K562 (cell line): ENCODE measurements around the gene CDK4. TPM values are rescaled to one million over a fixed set of nuclear protein-coding genes. Genes with fewer than 3 reads are reported as not detected.
A peak's percentile ranks its signal among the peaks of the same experiment; 100 is the strongest.

Experiments used
- CC2D1A ChIP-seq: fragments of 450-650 bp; IDR thresholded peaks from 2 replicates; pipeline ENCODE4 v1.6.1; 2017; ENCODE audit warnings: mild to moderate bottlenecking
- GATAD2B ChIP-seq: fragments of 450-650 bp; IDR thresholded peaks from 2 replicates; pipeline ENCODE4 v1.6.1; 2017; ENCODE audit warnings: mild to moderate bottlenecking, borderline replicate concordance
- JUN ChIP-seq, 2 experiments: sonication (generic) in 1 of 2; formaldehyde crosslinking in 1 of 2; IDR thresholded peaks; 2 replicates each; pipeline versions ENCODE4 v1.6.1 to v1.8.0; 2012 to 2022; ENCODE audit warnings: borderline replicate concordance in 2 of 2, mild to moderate bottlenecking in 2 of 2, improper control_type of control experiment in 1 of 2, low read depth in 1 of 2, low read length in 1 of 2, missing genetic modification reagents in 1 of 2
- KLF6 ChIP-seq: fragments of 250-450 bp; sonication (Bioruptor Pico); IDR thresholded peaks from 2 replicates; pipeline ENCODE4 v1.4.0; 2020; ENCODE audit warnings: mild to moderate bottlenecking, moderate library complexity, borderline replicate concordance
- MAFG ChIP-seq: fragments of 450-650 bp; conservative IDR thresholded peaks from 2 replicates; pipeline ENCODE4 v1.6.1; 2016; ENCODE audit warnings: missing genetic modification characterization, missing compliant biosample characterization
- POLR2H ChIP-seq: IDR thresholded peaks from 2 replicates; pipeline ENCODE4 v1.6.1; 2016; ENCODE audit warnings: missing genetic modification characterization, low read depth, mild to moderate bottlenecking, control low read depth, missing compliant biosample characterization, moderate library complexity
- SETDB1 ChIP-seq: IDR thresholded peaks from one replicate; pipeline ENCODE4 v1.6.1; 2012; ENCODE audit warnings: low read length, control low read depth, inconsistent platforms
- SREBF1 ChIP-seq: fragments of 150-350 bp; IDR thresholded peaks from 2 replicates; pipeline ENCODE4 v1.6.1; 2014; ENCODE audit warnings: antibody characterized with exemption, low read depth, low read length, borderline replicate concordance
- SRSF1 ChIP-seq: fragments of 200-400 bp; formaldehyde crosslinking; IDR thresholded peaks from 2 replicates; pipeline ENCODE4 v1.6.1; 2017; ENCODE audit warnings: mild to moderate bottlenecking, low read depth, low read length, moderate library complexity
- SRSF9 ChIP-seq: fragments of 200-400 bp; formaldehyde crosslinking; IDR thresholded peaks from 2 replicates; pipeline ENCODE4 v1.6.1; 2017; ENCODE audit warnings: low read depth, low read length, borderline replicate concordance
- STAT5A ChIP-seq: IDR thresholded peaks from 2 replicates; pipeline ENCODE4 v1.6.1; 2012; ENCODE audit warnings: low read length, inconsistent platforms, borderline replicate concordance
- TEAD1 ChIP-seq, 2 experiments: fragments of 450-650 bp in 1 of 2; sonication (generic) in 1 of 2; formaldehyde crosslinking; IDR thresholded peaks; 2 replicates each; pipeline versions ENCODE4 v1.4.0 to v1.8.0; 2020 to 2022; ENCODE audit warnings: mild to moderate bottlenecking in 2 of 2, missing genetic modification reagents in 1 of 2
- ZFP1 ChIP-seq: fragments of 450-650 bp; formaldehyde crosslinking; IDR thresholded peaks from 2 replicates; pipeline ENCODE4 v1.4.0; 2020; ENCODE audit warnings: mild to moderate bottlenecking, mixed read lengths
- ZNF143 ChIP-seq: sonication (generic); formaldehyde crosslinking; IDR thresholded peaks from 2 replicates; pipeline ENCODE4 v1.9.0; 2022; ENCODE audit warnings: mild to moderate bottlenecking, missing genetic modification reagents
- ZNF699 ChIP-seq: fragments of 250-450 bp; sonication (Bioruptor Pico); IDR thresholded peaks from 2 replicates; pipeline ENCODE4 v1.8.0; 2021; ENCODE audit warnings: mild to moderate bottlenecking, moderate library complexity; ENCODE audit not compliant: insufficient replicate concordance
- polyA plus RNA-seq, 8 experiments: library from polyadenylated mRNA; depleted of rRNA in 4 of 8; stranded (reverse) in 5 of 8; unstranded in 3 of 8; fragments of >200 nt; fragmentation: Nextera tagmentation in 2 of 8; fragmentation: Illumina TruSeq in 1 of 8; extraction: Ambion mirVana in 2 of 8; extraction: Trizol in 1 of 8; gene quantifications; 2 replicates each; pipeline versions ENCODE4 v1.2.1 to v1.2.3, GENCODE V29; 2011 to 2014; ENCODE audit warnings: inconsistent platforms in 1 of 8, missing spikeins in 1 of 8
- total RNA-seq, 7 experiments: library from RNA; depleted of rRNA in 6 of 7; stranded (reverse); fragments of >200 nt in 6 of 7; fragmentation: Illumina TruSeq in 2 of 7; extraction: Trizol in 2 of 7; gene quantifications; 2 replicates each; pipeline versions ENCODE4 v1.2.1 to v1.2.3, GENCODE V29; 2011 to 2021; ENCODE audit warnings: low replicate concordance in 1 of 7
- TF ChIP-seq, protein P1 (sequence below): fragments of 250-450 bp; sonication (Bioruptor Pico); IDR thresholded peaks from 2 replicates; pipeline ENCODE4 v1.5.0; 2021
- TF ChIP-seq, protein P2 (sequence below): fragments of 450-650 bp; IDR thresholded peaks from 2 replicates; pipeline ENCODE4 v1.6.1; 2016; ENCODE audit warnings: antibody characterized with exemption
- TF ChIP-seq, protein P3 (sequence below), 2 experiments: fragments of 450-650 bp; IDR thresholded peaks; 2 replicates each; pipeline ENCODE4 v1.6.1; 2018; ENCODE audit warnings: mild to moderate bottlenecking in 2 of 2, low read depth in 1 of 2; ENCODE audit not compliant: partially characterized antibody in 2 of 2
- TF ChIP-seq, protein P4 (sequence below): IDR thresholded peaks from 3 replicates; pipeline ENCODE4 v1.6.1; 2011; ENCODE audit warnings: borderline replicate concordance, mild to moderate bottlenecking; ENCODE audit not compliant: insufficient read length, insufficient read depth

Gene CDK4
- total and polyA plus RNA-seq, 9 of the 15 experiments (the other 6 are each of a cell fraction or from before 2014, with no cell fraction given) = 37.8 to 436 (median 238) TPM

DNA sequence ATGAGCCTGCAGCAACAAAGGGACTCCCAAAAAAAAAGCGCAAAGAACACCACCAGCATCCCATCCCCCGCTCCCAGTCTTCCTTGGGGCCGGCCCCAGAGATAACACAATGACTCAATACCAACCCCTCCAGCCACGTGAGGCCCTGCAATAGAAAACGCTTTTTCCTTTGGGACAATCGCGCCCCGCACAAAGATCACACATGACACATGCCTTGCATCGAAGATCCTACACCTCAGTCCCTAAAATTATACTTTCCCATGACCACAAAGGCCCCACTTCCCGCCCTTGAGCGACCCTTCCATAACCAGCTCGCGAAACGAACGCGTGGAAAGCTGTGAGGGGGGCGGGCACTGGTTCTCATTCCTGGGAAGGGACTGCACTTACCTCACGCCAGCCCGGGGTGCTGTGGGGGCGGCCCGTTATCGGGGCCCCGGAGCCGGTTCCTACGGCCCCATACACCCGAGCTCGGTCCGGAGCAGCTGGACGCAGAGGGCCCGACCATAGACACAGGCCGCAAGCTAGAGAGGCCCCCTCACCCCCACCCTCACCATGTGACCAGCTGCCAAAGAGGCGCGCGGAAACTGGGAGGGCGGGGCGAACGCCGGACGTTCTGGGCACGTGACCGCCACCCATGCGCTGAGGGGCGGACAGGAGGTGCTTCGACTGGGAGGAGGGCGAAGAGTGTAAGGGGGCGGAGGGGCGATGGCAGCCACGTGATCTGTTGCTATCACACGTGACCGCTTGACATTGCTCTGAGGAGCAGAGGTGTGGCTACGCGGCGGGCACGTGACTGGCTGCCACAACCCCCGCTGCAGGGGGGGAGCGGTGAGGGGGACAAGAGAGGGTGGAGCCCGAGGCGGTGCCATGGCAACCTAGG is at the start of gene CDK4 (continued):
- TF ChIP-seq, protein P1, sequence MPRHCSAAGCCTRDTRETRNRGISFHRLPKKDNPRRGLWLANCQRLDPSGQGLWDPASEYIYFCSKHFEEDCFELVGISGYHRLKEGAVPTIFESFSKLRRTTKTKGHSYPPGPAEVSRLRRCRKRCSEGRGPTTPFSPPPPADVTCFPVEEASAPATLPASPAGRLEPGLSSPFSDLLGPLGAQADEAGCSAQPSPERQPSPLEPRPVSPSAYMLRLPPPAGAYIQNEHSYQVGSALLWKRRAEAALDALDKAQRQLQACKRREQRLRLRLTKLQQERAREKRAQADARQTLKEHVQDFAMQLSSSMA (CRISPR knock-in tag) = no peak; the same call in 1 of the 2 replicates
- TF ChIP-seq JUN (IDR thresholded peaks at IDR 0.05; ENCODE audit: borderline replicate concordance, low read depth, low read length) = peak; percentile 88
- TF ChIP-seq JUN (CRISPR knock-in tag; IDR thresholded peaks at IDR 0.05; ENCODE audit: borderline replicate concordance) = peak; percentile 82; the same call in 1 of the 2 replicates
- TF ChIP-seq ZNF699 (CRISPR knock-in tag) = no peak
- TF ChIP-seq, protein P2, sequence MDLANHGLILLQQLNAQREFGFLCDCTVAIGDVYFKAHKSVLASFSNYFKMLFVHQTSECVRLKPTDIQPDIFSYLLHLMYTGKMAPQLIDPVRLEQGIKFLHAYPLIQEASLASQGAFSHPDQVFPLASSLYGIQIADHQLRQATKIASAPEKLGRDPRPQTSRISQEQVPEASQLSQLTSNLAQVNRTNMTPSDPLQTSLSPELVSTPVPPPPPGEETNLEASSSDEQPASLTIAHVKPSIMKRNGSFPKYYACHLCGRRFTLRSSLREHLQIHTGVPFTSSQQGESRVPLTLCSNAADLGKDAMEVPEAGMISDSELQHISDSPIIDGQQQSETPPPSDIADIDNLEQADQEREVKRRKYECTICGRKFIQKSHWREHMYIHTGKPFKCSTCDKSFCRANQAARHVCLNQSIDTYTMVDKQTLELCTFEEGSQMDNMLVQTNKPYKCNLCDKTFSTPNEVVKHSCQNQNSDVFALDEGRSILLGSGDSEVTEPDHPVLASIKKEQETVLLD = no peak
- no peak for TF ChIP-seq ZNF143 (CRISPR knock-in tag)
- no peak; the same call in 1 of the 2 replicates for TF ChIP-seq GATAD2B
- TF ChIP-seq SRSF9 = no peak
- peak; percentile 88 for TF ChIP-seq POLR2H (tag)
- TF ChIP-seq TEAD1 (CRISPR knock-in tag; IDR thresholded peaks at IDR 0.05) = peak in 1 of 2 experiments; percentile 75; a peak in 1 of 4 replicates
- TF ChIP-seq STAT5A = no peak; the same call in 1 of the 2 replicates
- peak; percentile 68 for TF ChIP-seq SETDB1
- peak; percentile 83 for TF ChIP-seq SREBF1
- TF ChIP-seq, protein P3, sequence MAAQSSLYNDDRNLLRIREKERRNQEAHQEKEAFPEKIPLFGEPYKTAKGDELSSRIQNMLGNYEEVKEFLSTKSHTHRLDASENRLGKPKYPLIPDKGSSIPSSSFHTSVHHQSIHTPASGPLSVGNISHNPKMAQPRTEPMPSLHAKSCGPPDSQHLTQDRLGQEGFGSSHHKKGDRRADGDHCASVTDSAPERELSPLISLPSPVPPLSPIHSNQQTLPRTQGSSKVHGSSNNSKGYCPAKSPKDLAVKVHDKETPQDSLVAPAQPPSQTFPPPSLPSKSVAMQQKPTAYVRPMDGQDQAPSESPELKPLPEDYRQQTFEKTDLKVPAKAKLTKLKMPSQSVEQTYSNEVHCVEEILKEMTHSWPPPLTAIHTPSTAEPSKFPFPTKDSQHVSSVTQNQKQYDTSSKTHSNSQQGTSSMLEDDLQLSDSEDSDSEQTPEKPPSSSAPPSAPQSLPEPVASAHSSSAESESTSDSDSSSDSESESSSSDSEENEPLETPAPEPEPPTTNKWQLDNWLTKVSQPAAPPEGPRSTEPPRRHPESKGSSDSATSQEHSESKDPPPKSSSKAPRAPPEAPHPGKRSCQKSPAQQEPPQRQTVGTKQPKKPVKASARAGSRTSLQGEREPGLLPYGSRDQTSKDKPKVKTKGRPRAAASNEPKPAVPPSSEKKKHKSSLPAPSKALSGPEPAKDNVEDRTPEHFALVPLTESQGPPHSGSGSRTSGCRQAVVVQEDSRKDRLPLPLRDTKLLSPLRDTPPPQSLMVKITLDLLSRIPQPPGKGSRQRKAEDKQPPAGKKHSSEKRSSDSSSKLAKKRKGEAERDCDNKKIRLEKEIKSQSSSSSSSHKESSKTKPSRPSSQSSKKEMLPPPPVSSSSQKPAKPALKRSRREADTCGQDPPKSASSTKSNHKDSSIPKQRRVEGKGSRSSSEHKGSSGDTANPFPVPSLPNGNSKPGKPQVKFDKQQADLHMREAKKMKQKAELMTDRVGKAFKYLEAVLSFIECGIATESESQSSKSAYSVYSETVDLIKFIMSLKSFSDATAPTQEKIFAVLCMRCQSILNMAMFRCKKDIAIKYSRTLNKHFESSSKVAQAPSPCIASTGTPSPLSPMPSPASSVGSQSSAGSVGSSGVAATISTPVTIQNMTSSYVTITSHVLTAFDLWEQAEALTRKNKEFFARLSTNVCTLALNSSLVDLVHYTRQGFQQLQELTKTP (IDR thresholded peaks at IDR 0.05; ENCODE audit: low read depth in 1 of 2, partially characterized antibody in 2 of 2) = peak; percentile 53 to 60
- TF ChIP-seq ZFP1 (CRISPR knock-in tag) = no peak
- peak; percentile 21; the same call in 1 of the 2 replicates for TF ChIP-seq KLF6 (CRISPR knock-in tag)
- no peak; the same call in 1 of the 2 replicates for TF ChIP-seq CC2D1A
- TF ChIP-seq, protein P4, sequence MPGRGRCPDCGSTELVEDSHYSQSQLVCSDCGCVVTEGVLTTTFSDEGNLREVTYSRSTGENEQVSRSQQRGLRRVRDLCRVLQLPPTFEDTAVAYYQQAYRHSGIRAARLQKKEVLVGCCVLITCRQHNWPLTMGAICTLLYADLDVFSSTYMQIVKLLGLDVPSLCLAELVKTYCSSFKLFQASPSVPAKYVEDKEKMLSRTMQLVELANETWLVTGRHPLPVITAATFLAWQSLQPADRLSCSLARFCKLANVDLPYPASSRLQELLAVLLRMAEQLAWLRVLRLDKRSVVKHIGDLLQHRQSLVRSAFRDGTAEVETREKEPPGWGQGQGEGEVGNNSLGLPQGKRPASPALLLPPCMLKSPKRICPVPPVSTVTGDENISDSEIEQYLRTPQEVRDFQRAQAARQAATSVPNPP = no peak
- 0 out of 2 replicates have a peak, but pooled peaks have one; percentile 24 for TF ChIP-seq MAFG (tag)
- TF ChIP-seq SRSF1 = no peak
